ENCODE measurements around the gene SMLR1. TPM values are rescaled to one million over a fixed set of nuclear protein-coding genes. Genes with fewer than 3 reads are reported as not detected.

Gene SMLR1
- total and polyA plus RNA-seq, 10 of the 15 experiments (the other 5 are each of a cell fraction or from before 2014, with no cell fraction given), result 0.10 TPM; not detected in 9

DNA sequence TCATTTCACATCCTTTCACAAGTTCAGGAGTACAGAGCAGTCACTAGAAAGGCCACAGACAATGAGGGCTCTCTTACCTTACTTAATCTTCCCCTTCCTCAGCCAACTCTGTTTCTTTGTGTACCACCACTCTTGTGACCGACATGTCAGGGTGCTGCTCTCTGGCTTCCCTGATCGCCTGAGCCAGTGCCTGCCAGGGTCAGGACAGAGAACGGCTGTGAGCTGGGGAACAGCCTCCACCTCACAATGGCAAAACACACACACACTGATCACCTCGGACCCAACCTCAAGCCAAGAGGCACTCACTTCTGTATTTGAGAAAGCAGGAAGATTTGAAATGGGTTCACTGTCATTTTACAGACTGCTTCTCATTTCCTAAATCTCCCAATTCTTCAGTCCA lies 30.8 kb downstream of the SMLR1 start:
- no TSS peak for BruUV-seq (replicated peaks)
- Histone ChIP-seq H3K4me1 (ENCODE audit: control insufficient read depth, insufficient read depth, low read length) (no peaks in the 10 kb centered on the region), H3K9me3 (replicated peaks; ENCODE audit: control insufficient read depth, insufficient read depth, low read length) (no peaks in the 10 kb centered on the region), H3K79me2 (ENCODE audit: control insufficient read depth, insufficient read depth, low read length) (no peaks in the 10 kb centered on the region), H2AFZ (ENCODE audit: control insufficient read depth, low read depth, low read length) (no peak overlapping the region), H3K27me3 (replicated peaks in 1 of 2; ENCODE audit: control insufficient read depth in 2 of 2, insufficient read depth in 2 of 2, low read length in 1 of 2) (no peaks in the 10 kb centered on the region), H3K36me3 (ENCODE audit: control insufficient read depth in 2 of 2, insufficient read depth in 2 of 2, low read length in 1 of 2) (no peaks in the 10 kb centered on the region; a peak in 1 of 4 replicates), H3K27ac (ENCODE audit: control insufficient read depth, insufficient read depth) (no peak overlapping the region), H4K20me1 (ENCODE audit: control insufficient read depth, insufficient read depth) (no peaks in the 10 kb centered on the region), H3K4me2 (ENCODE audit: control insufficient read depth, insufficient read depth) (no peak overlapping the region), H3K9ac (ENCODE audit: control insufficient read depth, insufficient read depth, low read length) (no peak overlapping the region), H3K4me3 (no peak overlapping the region)
- POLR2A ChIA-PET, result no interaction called here
- RAD21 ChIA-PET (ENCODE audit: unreplicated experiment), result interaction anchor here (1.0 kb wide), 1 partner anchor 276 kb away, joined by 3 read pairs; no protein-coding TSS in a partner anchor
- intact Hi-C loops (cut with micrococcal nuclease; ENCODE audit: unreplicated experiment) (no loop called here), in situ Hi-C loops (cut with MboI) (no loop called here)
- WGBS (ENCODE audit: insufficient coverage, insufficient replicate concordance, low lambda C conversion rate, missing lambda C conversion rate), result 89% methylated on average over 4 of the region's 4 CpGs
- TF ChIP-seq NR2C1 (IDR thresholded peaks at IDR 0.05) (no peak), DPF2 (IDR thresholded peaks at IDR 0.05) (no peak), CREM (IDR thresholded peaks at IDR 0.05; ENCODE audit: low read depth) (no peak), MEF2B (IDR thresholded peaks at IDR 0.05; ENCODE audit: partially characterized antibody, poor library complexity, severe bottlenecking) (no peak), PRDM15 (CRISPR knock-in tag; IDR thresholded peaks at IDR 0.05) (no peak), GATAD2B (conservative IDR thresholded peaks at IDR 0.05; ENCODE audit: low read depth) (no peak), ZNF207 (IDR thresholded peaks at IDR 0.05; ENCODE audit: borderline replicate concordance) (no peak), ZSCAN29 (IDR thresholded peaks at IDR 0.05) (no peak), IRF4 (IDR thresholded peaks at IDR 0.05; ENCODE audit: low read depth, low read length) (no peak), STAT3 (IDR thresholded peaks at IDR 0.05; ENCODE audit: low read depth, low read length) (no peak)
- TF ChIP-seq, protein P1, sequence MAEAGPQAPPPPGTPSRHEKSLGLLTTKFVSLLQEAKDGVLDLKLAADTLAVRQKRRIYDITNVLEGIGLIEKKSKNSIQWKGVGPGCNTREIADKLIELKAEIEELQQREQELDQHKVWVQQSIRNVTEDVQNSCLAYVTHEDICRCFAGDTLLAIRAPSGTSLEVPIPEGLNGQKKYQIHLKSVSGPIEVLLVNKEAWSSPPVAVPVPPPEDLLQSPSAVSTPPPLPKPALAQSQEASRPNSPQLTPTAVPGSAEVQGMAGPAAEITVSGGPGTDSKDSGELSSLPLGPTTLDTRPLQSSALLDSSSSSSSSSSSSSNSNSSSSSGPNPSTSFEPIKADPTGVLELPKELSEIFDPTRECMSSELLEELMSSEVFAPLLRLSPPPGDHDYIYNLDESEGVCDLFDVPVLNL (IDR thresholded peaks at IDR 0.05; ENCODE audit: low read depth, low read length), result no peak
- no peak for FAIRE-seq
- SMC1A ChIA-PET (ENCODE audit: uncharacterized antibody, unreplicated experiment), result interaction anchor here (0.5 to 2.2 kb wide), 3 partner anchors 11 to 990 kb away, joined by 3 to 5 read pairs (median 3); no protein-coding TSS in a partner anchor
- DNase-seq (ENCODE audit: low read depth, low spot score), result no peak
- CTCF ChIA-PET, result no interaction called here
- no peak for ATAC-seq

Data from GM12878 (cell line).